GM19240 (cell line): ENCODE measurements around the gene TLK1.

Experiments used
- DNase-seq: peaks from one replicate; pipeline ENCODE4 v3.0.0; 2011; ENCODE audit warnings: low spot score; ENCODE audit not compliant: insufficient read length

TLK1 gene

DNA sequence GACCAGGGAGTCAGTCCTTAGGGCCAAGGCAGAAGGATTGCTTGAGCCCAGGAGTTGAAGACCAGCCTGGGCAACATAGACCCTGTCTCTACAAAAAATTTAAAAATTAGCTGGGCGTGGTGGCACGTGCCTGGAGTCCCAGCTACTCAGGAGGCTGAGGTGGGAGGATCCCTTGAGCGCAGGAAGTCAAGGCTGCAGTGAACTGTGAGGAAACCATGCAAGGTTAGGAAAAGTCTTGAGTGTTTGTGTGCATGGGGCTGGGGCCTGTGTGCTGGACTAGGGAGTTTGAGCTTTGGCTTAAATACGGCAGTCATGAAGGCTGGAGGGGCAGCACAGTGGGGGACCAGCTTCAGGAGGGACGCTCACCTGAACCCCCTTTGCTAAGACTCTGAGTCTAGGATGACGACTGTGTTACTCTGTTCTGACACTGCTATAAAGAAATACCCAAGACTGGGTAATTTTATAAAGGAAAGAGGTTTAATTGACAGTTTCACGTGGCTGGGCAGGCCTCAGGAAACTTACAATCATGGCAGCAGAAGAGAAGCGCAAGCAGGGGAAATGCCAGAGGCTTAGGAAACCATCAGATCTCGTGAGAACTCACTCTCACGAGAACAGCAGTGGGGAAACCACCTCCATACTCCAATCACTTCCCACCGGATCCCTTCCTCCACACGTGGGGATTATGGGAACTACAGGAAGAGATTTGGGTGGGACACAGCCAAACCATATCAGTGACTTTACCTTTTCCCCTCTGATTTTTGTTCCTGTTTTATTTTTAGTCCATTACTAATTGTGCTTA is 192.3 kb downstream of the TLK1 start:
- DNase-seq, result no peak

DNA sequence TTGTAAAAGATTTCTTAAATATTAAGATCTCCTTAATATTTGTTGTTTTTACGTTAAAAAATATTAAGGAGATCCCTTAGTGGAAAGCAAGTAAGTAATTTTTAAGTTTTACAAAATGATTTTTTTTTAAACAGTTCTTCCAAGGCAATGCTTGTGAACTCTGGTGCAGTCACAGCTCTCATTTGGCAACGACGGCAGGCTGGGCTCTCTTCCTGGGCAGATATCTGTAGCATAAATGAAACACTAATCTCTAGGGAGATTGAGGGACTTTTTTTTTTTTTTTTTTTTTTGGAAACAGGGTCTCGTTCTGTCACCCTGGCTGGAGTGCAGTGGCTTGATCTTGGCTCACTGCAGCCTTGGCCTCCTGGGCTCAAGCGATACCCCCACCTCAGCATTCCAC is 193.1 kb downstream of the TLK1 start:
- no peak for DNase-seq

DNA sequence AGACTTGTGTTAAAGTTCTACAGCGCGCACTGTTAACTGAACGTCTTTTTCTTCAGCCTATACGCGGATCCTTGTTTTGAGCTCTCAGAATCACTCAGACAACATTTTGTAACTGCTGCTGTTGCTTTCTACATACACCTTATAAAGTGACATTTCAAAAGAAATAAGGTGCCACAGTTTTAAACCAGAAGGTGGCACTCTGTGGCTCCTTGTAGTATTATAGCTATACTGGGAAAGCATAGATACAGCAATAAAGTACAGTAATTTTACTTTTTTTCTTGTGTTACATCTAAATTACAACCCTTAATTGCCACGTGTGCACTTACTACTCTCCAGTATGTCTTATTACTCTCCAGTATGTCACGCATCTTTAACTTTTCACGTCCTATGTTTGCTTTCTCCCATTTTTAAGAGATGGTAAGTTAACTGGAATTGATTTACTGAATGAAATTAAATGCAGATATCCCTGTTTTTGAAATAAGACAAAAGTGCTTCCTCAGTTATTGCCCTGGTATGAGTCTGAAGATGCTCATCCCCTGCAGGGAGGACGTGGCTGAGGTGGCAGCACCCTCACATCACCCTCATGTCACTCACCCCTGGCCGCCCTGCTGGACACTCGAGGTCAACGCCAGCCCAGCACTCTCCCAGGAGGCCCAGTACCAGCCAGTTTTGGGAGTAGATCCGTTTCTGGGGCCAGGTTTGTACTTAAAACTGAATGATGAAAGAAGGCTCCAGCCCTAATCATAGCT is 193.9 kb downstream of the TLK1 start:
- DNase-seq, result no peak

DNA sequence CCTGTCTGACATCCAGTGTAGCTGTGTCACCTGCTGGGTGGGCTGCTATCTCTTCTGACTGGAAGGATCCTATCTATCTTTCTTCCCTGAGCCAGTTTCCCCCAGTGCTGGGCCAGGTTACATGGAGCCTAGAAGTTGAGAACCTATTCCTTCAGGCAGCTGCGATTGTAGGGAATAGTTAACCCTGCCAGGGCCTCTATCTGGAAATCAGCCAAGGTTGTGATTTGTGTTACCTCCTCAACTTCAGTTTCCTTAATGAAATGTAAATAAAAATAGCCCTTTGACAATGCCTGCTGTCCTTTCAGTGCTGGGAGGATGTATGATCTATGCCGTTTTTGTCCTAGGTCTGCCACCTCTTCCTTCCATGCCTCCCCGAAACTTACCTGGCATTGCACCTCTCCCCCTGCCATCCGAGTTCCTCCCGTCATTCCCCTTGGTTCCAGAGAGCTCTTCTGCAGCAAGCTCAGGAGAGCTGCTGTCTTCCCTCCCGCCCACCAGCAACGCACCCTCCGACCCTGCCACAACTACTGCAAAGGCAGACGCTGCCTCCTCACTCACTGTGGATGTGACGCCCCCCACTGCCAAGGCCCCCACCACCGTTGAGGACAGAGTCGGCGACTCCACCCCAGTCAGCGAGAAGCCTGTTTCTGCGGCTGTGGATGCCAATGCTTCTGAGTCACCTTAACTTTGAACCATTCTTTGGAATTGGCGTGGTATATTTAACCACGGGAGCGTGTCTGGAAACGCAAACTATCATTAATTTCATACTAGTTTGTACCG is 195.1 kb downstream of the TLK1 start:
- no peak for DNase-seq

DNA sequence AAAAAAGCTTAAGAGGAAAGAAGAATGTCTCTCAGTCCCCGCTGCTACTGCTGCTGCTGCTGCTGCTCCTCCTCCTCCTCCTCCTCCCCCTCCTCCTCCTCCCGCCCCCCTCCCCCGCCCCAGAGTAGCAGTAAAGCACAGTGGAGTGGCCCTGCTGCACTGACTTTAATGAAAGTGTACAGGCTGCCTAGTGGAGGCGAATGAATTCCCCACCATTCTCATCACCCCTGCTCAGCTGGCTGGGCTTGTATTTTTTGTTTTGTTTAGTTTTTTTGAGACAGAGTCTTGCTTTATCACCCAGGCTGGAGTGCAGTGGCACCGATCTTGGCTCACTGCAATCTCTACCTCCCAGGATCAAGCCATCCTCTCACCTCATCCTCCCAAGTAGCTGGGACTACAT is 197.3 kb downstream of the TLK1 start:
- DNase-seq, result no peak

DNA sequence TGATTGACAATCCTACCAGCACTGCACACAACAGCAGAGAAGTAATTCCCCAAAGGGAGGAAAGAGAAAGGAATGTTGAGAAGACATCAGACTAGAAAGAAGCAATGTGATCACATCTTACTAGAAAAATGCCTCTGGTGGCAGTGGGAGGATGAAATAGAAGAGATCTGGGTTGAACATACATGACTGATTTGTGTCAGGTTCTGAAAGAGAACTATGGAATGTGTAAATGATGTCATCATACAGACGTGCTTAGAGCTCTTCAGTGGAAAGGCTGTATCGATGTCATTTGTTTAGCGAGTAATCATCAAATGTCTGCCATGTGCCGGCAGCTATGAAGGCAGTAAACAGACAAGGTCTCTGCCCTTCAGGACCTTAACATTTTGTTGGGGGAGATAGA is 206.8 kb downstream of the TLK1 start:
- DNase-seq, result no peak

DNA sequence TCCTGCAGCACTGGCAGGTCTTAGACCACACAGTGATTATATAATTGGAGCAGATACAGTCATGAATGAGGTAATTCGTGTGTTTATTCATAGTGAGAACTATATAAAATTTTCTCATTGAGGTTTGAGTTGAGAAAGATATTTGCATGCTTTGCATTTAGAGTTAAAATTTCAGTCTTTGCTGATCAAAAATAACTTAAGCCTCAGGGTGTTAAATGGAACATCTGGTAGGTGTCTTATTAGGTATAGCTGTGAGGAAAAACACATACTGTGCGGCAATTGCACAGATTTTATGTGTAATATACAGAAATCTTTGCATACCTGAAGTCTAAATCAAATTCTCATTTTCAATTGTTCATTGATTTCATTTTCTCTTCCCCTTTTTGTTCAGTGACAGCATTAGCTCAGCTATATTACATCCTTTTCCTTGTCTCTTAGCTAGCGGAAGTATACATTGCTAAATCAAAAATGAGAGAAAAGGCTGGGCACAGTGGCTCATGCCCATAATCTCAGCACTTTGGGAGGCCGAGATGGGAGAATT is 210.4 kb downstream of the TLK1 start:
- no peak for DNase-seq

DNA sequence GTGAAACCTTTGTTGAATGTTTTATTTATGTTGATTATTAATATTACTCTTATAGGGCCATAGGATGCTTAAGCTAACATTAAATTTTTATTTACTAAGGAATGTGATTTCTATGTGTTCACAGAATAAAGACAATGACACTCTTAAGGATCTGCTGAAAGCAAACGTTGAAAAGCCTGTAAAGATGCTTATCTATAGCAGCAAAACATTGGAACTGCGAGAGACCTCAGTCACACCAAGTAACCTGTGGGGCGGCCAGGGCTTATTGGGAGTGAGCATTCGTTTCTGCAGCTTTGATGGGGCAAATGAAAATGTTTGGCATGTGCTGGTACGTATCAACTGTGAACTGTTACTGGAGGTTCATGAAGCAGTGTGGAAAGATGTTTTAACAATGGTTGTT is 211.3 kb downstream of the TLK1 start:
- DNase-seq, result no peak

DNA sequence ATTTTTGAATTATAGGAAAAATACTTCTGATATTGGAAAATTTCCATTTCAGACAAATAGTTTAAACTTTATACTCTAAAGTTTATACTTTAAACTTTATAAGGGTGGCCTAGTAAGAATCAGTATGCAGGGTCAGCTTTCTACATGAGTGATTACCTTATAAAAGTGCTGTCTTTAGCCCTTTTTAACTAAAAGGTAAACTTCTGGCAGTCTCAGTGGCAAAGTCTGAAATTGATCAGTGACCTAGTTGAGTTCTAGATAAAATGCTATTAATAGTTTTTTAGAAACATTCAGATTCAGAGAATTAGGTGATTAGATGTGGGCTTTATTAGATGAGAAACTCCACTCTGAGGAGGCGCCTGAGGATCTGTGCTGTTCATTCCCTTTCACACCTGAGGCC is 216.1 kb downstream of the TLK1 start:
- DNase-seq, result no peak

DNA sequence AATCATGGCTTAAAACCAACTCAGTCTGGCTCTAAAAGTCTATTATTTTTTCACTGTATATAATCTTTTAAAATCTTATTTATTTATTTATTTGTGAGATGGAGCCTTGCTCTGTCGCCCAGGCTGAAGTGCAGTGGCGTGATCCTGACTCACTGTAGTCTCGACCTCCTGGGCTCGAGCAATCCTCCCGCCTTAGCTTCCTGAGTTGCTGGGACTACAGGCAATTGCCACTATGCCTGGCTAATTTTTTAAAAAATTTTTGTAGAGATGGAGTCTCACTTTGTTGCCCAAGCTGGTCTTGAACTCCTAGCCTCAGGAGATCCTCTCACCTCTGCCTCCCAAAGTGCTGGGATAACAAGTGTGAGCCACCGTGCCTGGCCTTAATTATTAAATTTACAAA is 217.1 kb downstream of the TLK1 start:
- DNase-seq, result no peak

DNA sequence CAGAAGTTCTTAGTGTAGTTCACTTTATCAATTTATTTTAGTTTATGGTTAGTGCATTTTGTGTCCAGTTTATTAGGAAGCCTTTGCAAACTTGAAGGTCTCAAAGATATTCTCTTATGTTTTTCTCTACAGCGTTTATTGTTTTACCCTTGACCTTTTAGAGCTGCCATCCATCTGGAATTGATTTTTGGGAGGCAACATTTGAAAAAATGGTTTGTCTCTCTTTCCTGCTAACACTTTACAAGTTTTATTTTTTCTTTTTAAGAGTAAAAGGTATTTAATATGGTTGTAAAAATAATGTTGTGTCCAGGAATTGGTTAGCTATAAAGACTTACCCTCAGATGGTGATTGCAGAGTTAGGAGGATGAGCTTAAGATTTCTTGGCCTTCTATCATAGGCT is 217.7 kb downstream of the TLK1 start:
- no peak for DNase-seq

DNA sequence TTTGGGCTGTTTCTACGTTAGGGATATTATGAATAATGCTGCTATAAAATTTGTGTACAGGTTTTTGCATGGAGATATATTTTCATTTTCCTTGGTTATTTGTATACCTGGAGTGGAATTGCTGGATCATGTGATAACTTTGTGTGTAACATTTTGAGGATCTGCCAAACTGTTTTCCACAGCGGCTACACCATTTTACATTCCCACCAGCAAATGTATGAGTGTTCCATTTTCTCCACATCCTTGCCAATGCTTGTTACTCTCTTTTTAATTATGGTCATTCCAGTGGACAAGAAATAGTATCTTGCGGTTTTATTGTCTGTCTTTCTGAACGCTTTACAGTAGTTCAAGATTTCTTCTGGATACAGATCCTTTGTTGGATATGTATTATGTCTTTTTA is 218.1 kb downstream of the TLK1 start:
- DNase-seq, result no peak
